Measurements from ENCODE around the gene JAKMIP1.

GRCh38 chr4:6106156-6106555 is 94.2 kb downstream of the JAKMIP1 start:
- TF ChIP-seq CBX2 (IDR thresholded peaks at IDR 0.05; ENCODE audit: low read depth, low read length) (no peak), CBX2 (CRISPR knock-in tag; IDR thresholded peaks at IDR 0.05; ENCODE audit: low read depth) (no peak), MAFK (conservative IDR thresholded peaks at IDR 0.05 in 1 of 2, IDR thresholded peaks at IDR 0.05 in 1 of 2; ENCODE audit: low read length in 2 of 2) (no peak), ZNF792 (CRISPR knock-in tag; IDR thresholded peaks at IDR 0.05) (no peak), MXD4 (CRISPR knock-in tag; IDR thresholded peaks at IDR 0.05) (no peak), POLR2AphosphoS5 (IDR thresholded peaks at IDR 0.05; ENCODE audit: low read depth, low read length) (no peak)
